Skin epidermis (tissue), 12 donors: ENCODE results near the gene PNPLA5.

Source experiments
- H3K27ac ChIP-seq, 21 experiments: fragments of 200-600 bp; sonication (generic) in 11 of 21; one replicate each; pipeline ENCODE4 v1.5.0; 2020; ENCODE audit warnings: mild to moderate bottlenecking in 3 of 21, inconsistent platforms in 2 of 21, moderate library complexity in 2 of 21
- H3K4me3 ChIP-seq, 7 experiments: fragments of 200-600 bp; sonication (generic) in 2 of 7; one replicate each; pipeline ENCODE4 v1.5.0; 2020; ENCODE audit warnings: inconsistent platforms in 2 of 7, mild to moderate bottlenecking in 2 of 7, moderate library complexity in 1 of 7

The PNPLA5 gene

DNA sequence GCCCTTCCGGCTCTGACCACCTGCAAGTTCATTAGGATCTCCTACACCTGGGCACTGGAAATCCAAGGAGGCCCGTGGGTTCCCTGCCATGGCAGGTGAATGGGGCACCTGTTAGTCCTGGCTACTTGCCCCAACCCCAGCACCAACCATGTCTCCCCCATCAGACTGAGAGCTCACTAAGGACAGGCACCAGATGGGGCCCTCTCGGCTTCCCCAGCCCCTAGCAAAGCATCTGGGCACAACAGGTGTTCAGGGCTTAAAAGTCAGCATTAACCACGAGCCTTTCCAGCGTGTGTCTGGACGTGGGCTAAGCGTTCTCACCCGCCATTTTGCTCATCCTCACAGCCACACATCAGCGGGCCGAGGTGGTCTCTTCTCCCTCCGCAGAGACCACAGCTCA is 31.7 kb downstream of the PNPLA5 start:
- Histone ChIP-seq H3K27ac (no peak overlapping the region), H3K4me3 (no peak overlapping the region)

DNA sequence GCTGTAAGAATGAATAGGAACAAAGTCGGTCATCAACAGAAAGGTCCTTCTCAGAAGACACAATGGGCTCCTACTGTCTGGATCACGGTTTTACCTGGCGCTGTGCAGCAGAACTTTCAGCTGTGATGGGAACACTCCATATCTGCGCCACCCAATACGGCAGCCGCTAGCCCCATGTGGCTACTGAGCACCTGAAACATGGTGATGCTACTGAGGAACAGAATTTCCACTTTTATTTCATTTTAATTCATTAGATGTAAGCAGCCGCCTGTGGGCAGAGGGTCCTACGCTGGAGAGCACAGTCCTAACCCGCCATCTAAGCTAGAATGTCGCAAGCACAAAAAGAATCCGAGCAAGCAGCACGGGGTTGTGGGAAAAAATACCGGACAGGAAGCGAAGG is 32.2 kb downstream of the PNPLA5 start:
- Histone ChIP-seq H3K27ac (no peak overlapping the region), H3K4me3 (no peak overlapping the region)

DNA sequence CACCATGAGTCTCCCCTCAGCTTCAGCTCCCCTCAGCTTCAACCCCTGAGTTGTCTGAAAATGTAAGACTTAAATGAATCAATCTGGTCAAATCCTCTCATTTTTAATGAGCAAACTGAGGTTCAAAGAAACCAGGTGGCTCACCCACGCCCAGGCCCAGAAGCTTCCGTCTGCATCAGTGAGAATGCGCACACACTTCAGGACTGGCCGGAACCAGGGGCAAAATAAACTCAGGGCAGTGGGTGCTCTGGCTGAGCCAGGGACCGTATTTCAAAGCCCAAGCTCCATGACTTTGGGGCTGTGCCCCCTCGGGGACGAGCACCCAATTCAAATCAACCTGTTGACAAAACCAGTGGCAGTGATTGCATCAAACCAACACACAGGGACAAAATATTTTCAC is 32.6 kb downstream of the PNPLA5 start:
- Histone ChIP-seq H3K27ac (no peak overlapping the region), H3K4me3 (no peak overlapping the region)

DNA sequence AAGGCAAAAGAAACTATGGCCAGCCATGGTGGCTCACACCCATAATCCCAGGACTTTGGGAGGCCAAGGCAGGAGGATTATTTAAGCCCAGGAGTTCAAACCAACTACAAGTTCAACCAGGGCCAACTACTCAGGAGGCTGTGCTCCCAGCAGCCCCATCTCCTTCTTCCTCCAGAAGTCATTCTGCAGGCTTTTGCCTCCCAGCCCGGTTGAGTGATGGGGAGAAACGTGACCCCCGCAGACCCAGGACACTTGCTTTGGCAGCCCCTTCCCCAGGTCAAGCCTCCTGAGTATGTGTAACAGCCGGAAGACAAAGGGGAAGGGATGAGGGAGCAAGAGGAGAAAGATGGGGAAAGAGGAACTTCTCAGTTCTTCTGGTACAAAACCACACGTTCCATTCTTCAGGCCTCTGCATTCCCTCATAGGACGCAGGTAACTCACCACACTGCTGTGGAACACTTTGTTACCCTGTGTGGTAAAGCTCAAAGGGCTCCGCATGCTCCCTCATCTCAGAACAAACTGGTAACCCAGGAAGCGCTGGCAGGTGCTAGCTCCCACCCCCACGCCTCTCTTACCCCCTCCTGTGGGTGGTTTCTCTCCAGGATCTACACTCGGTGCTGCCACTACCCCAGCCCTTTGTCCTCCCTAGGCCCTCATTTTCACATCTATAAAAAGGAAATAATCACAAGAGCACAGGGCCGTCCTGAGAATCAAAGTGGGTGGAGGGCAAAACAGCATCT is 33.5 kb downstream of the PNPLA5 start:
- Histone ChIP-seq H3K4me3 (no peak overlapping the region), H3K27ac (no peak overlapping the region)

DNA sequence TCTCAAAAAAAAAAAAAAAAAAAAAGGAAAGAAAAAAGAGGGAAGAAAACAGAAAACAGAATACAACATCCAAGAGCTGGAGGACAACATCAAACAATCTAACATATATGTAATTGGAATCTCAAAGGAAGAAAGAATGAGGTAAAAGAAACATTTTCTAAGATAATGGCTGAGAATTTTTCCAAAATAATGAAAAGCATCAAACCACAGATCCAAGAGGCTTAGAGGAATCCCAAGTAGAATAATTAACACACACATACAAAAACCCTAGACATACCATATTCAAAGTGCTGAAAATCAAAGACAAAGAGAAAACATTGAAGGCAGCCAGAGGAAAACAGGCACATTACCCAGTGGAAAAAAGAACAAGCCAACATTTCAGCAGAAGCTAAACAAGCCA is 34.4 kb downstream of the PNPLA5 start:
- Histone ChIP-seq H3K4me3 (no peak overlapping the region), H3K27ac (no peak overlapping the region)

DNA sequence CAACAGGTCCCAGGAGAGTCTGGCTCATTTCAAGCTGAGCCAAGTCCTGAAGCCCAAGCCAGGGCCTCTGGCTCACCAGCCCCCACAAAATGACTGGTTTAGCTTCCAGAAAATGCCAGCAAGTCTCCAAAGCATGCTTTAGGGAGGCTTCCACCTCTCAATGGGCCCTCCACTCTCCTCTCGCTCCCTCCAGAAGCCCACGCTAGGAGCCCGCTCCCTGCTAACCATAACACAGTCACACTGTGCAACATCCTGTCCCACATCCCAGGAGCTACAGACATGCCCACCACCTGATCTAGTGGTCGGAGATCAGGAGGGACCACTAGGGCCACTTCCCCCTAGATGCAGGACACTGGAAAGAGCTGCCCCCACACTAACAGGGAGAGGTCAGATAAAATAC is 36.4 kb downstream of the PNPLA5 start:
- Histone ChIP-seq H3K27ac (no peak overlapping the region), H3K4me3 (no peak overlapping the region)

DNA sequence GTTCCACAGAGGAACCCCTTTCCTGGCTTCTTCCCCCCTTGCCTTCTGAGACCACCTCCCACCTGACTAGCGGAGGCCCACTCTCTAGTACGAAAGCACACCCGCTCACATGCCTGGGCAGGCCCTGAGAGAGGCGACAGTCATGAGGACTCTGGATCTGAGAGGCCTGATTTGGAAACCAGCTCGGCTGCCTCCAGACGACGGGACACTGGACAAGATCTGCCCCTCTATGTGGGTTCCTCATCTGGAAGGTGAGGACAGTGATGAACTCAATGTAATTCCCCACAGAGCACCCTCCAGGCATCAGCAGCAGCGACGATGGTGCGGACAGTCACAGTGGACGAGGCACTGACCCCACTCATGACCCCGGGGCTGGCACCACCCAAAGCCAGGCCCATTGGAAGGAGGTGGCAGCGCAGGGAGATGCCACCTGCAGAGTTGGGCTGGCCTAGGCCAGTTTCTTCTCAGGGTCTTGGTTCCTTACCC is 37.0 kb downstream of the PNPLA5 start:
- H3K4me3 ChIP-seq: no peak overlapping the region
- no peak overlapping the region for H3K27ac ChIP-seq

DNA sequence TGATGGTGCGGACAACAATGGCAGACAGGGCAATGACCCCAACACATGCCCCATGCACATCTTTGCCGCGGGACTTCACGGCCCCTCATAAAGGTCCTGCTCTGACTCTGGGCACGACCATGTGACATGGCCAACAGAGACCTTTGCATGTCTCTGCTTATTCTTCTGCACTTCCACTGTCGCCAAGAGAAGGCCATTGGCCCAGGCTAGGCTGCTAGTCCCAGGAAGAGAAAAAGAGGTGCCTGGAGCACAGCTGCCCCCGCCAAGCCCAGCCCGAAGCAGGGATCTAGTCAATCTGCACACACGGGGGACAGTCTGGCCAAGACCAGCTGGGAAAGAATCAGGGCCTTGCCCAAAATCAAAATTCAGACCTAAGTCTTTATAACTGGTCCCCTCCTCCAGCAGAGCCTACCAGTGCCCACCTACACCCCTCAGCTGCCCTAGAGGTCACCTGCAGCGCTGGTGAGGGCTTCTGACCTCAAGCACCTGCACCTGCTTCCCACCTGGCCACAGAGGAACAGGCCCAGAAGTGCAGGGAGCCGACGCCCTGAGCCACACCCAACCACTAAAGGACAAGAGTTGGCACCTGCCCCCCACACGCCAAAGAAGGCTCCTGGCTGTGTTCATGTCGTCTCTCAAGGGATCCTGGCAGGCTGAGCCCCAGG is 37.6 kb downstream of the PNPLA5 start:
- H3K4me3 ChIP-seq: no peak overlapping the region
- H3K27ac ChIP-seq: no peak overlapping the region

DNA sequence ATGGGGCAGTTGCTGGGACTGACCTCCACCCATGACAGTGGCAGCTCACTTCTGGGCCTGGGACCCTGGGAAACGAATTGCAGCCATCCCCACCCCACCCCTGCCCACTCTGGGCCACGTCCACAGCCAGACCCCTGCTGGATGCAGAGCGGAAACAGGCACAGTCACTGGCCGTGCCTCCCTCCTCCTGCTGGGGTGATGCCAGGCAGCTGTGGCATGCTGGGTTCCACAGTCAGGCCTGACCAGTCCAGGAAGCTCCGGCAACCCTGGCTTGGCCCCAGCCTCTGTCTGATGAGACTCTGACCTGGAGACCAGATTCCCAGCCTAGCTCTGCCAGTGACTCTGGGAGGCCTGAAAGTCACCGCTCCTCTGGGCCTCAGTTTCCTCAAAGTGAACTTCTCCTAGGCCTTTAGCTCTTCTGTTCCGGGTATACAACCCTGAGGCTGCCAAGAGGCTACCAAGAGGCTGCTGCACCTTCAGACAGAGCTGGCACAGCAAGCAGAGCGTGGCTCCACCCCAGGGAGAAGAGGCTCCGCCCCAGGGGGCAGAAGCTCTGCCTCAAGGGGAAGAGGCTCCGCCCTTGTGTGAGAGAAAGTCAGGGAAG is 38.4 kb downstream of the PNPLA5 start:
- Histone ChIP-seq H3K4me3 (no peak overlapping the region), H3K27ac (no peak overlapping the region)

DNA sequence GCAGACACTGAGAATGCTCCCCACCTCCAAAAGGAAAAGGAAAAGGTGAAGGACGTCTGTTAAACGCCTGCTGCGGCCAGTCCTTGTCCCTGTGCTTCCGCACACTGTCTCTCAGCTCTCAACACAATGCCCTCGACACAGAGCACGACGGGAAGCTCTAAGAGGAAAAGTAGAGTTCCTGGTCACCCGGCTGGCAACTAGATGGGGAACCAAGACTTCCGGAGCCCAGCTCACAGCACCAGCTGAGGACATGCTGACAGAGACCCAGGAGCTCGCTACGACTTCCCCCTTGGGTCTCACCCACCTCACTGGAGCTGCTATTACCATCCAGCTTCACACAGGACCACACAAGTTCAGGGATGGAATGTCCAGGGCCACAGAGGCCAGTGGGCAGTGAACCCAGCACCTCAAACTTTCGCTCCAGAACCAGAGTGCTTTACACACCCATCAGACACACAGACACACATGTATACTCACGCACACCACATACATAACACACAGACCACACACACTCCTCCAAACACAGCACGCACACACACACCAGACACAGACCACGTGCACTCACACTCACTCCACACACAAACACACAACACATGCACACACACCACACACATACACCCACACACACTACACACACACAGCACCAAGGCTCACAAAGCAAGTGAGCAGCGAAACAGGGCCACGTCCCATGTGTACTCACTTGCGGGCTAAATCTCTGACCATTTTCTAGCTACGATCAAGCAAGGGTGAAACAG is 39.1 kb downstream of the PNPLA5 start:
- Histone ChIP-seq H3K27ac (no peak overlapping the region), H3K4me3 (no peak overlapping the region)

DNA sequence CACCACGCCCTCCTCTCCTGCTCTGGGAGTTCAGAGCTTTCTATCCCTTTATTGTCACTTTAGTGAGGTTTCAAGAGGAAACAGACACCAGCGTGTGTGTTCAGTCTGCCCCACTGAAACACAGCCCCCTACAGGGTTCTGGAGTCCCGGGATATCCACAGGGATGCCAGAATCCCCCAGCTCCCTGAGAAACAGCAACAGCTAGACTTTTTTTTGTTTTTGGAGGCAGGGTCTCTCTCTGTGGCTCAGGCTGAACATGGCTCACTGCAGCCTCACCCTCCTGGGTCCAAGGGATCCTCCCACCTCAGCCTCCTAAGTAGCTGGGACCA is 39.9 kb downstream of the PNPLA5 start:
- no peak overlapping the region for H3K4me3 ChIP-seq
- H3K27ac ChIP-seq: no peak overlapping the region

DNA sequence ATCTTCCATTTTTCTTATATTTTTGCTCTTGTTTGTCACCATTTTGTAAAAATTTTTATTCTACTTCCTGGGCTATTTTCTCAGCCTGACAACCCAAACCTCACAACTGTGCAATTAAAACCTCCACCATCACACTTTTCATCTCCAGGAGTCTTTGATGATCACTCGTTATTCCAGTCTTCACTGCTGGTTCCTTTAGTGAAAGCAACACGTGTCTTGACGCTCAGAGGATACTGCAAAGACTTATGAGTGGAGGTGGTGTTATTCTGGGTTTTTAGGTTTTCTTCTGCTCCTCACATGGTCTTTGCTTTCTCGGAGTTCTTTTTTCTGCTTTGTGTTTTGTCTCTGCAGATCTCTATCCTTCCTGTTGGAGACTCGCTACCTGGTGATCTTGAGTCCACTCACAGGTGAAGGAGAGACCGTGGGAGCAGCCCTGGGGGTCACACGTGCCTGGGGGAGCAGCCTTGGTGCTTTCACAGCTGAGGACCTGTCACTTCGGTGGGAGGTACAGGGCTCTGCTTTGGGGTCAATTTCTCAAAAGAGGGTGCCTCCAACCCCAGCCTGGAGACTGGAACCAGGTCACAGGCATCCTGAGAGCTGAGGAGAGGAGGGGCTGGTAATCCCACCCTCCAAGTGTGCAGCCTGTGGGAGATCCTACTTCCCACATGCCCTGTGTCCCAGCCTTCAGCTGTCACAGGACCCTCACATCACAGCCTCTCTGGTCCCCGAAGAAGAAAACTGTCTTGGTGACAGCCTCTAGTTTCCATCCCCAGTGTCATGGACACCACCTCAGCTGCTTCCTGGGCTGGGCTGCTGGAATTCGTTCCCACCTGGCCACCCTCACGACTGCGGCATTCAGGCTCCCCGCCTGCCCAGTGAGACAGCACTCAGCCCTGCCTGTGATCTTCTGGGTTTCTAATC is 40.5 kb downstream of the PNPLA5 start:
- Histone ChIP-seq H3K4me3 (no peak overlapping the region), H3K27ac (no peak overlapping the region)

DNA sequence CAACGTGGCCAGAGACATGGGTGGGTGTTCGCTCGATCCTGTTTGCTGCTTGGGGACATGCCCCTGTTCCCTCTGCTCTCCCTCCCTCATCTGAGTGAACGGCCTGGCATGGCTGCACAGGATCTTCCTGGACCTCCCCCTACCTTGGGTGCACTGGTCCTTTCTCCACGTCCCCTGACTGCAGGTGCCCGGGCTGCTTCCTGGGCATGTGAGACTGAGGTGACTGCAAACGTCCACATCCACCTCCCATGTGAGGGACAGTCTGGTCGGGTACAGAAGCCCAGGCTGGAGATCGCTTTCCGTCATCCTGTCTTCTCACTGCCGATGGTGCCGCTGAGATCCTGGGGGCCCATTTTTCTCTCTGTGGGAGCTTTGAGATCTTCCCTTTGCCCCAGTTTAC is 41.3 kb downstream of the PNPLA5 start:
- no peak overlapping the region for H3K4me3 ChIP-seq
- no peak overlapping the region for H3K27ac ChIP-seq

DNA sequence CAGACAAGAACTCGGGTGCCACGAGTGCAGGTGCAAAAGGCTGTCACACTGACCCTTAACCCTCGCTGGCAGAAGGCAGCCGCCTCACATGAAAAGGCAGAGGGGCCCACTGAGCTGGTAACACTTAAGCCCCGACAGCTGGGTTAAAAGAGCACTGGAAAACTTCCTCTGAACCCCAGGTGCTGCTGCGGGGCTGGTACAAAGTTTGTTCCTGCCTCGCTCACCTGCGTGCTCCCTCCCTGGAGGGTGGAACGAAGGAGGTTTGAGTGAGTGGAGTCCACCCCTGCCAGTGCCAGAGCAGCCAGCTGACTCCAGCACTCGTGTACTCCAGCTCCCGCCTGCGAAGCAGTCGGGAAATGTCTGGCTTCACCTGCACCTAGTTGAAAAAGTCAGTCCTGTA is 42.1 kb downstream of the PNPLA5 start:
- no peak overlapping the region for H3K4me3 ChIP-seq
- H3K27ac ChIP-seq: no peak overlapping the region

DNA sequence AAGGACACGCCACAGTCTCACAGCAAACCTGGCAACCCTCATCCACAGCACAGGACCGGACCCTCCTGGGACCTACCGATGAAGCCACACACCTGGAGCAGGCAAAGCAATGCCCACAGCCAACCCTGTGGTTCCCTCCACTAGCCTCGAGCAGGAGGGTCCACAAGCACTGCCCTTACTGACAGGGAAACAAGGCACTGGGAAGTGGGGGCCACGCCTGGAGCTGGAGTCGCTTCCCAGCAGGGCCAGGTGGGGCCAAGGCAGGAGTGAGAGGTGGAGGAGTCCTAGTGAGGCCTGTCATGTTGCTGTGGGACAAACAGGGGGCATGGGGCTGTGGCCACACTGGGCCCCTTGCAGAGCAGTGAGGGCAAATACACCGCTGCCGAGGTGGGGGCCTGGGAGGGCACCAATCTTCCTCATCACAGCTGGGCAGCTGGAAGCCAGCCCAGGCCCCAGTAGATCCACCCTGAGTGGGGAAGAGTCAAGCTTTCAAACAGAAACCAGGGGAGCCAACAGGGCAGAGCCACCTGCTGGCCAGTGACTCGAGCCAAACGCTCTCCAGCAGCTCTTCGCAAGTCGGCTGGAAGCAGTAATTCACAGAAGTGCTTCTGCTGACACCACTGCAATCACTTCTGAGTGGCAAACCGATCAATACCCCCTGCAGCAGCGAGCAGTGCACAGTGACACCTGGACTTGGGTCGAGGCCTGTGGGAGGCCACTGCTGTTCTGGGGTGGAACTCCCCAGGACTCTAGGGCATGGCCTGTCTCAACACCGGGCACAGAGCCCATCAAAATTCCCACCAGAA is 43.2 kb downstream of the PNPLA5 start:
- H3K27ac ChIP-seq: no peak overlapping the region

DNA sequence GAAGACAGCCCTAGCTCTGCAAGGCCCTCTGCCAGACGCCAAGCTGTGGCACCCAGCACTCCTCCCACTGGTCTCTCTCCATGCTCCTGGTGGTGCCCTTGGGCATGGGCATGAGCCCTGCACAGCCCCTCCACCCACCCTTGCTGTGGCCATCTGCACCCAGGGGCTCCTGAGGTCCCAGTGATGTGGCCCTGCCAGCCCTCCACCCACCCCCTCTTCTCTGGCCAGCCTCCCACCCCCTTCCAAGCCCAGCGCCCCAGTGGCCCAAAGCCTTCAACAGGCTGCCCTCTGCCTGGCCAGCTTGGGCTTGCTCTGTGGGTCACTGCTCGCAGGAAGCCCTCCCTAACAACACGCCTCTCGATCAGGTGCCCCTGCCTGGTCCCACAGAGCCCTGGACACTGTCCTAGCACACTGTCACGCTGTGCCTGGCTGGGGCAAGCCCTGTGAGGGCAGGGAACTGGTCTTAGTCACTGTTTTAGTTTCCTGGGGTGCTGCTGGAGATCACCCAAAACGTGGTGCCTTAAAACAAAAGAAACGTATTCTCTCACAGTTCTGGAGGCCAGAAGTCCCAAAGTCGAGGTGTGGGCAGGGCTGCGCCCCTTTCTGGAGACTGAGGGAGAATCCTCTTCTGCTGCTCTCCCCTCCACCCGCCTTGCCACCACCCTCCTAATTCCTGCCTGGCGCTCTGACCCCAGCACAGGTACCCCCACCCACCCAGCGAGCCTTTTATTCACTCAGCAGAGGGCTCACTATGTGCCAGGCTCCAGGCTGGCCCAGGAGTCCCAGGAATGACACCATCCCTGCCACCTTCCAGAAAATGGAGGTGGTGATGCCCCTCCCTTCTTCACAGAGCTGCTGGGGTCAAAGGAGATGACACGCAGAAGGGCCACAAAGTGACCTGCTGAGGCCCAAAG is 44.2 kb downstream of the PNPLA5 start:
- H3K27ac ChIP-seq: no peak overlapping the region
- no peak overlapping the region for H3K4me3 ChIP-seq

More for the DNA sequence above, 43.2 kb downstream of the PNPLA5 start:
- H3K4me3 ChIP-seq: no peak overlapping the region

DNA sequence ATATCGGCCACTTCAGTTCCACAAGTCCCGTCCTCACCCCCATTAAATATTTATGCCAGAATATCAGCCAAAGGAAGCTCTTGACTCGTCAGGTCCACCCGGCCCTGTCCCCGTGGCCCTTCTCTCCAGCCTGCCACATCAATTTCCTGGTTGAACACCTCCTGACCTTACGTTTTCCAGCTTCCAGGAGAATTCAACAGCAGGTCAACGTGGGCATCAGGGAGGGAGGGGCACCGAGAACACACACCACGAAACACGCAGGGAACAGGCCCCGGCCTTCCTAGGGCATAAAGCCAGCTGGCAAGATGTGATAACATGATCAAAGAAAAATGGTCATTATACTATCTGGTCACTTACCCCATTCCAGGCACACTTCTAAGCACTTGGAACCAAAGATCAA is 44.8 kb downstream of the PNPLA5 start:
- H3K27ac ChIP-seq: no peak overlapping the region
- H3K4me3 ChIP-seq: no peak overlapping the region

DNA sequence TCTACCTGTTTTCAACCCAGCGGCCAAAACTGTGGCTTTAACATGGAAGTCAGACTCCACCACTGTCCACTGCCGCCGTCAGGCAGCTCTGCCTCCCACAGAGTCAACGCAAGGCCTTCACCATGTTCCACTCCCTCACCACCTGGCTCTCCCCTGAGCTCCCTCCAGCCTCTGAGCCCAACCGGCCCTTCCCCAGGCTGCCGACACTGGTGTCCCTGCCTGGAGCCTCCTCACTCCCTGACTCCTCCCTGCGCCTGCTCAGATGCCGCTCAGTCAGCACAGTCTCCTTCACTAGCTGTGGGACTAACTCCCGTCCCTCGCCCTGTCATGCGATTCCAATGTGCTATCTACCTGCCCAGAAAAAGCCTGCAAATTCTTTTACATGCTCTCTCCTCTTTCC is 45.8 kb downstream of the PNPLA5 start:
- H3K27ac ChIP-seq: no peak overlapping the region
- no peak overlapping the region for H3K4me3 ChIP-seq
